Occipital lobe (tissue), 2 donors: ENCODE data around the gene SEC24C. TPM values are rescaled to one million over a fixed set of nuclear protein-coding genes. Genes with fewer than 3 reads are reported as not detected.
A peak's percentile ranks its signal among the peaks of the same experiment; 100 is the strongest.
"Not testable (repeated sequence)": the region's sequence is repeated elsewhere in the genome, so short reads cannot be mapped to it uniquely, and the experiment has no call there.

Source experiments
- DNase-seq: peaks from one replicate; lab custom pipeline; 2025; lab: John Stamatoyannopoulos, UW
- total RNA-seq: library from RNA; depleted of rRNA; stranded (reverse); fragments of >200 nt; gene quantifications from one replicate; pipeline ENCODE4 v1.2.3, GENCODE V29; 2014

Gene SEC24C, protein sequence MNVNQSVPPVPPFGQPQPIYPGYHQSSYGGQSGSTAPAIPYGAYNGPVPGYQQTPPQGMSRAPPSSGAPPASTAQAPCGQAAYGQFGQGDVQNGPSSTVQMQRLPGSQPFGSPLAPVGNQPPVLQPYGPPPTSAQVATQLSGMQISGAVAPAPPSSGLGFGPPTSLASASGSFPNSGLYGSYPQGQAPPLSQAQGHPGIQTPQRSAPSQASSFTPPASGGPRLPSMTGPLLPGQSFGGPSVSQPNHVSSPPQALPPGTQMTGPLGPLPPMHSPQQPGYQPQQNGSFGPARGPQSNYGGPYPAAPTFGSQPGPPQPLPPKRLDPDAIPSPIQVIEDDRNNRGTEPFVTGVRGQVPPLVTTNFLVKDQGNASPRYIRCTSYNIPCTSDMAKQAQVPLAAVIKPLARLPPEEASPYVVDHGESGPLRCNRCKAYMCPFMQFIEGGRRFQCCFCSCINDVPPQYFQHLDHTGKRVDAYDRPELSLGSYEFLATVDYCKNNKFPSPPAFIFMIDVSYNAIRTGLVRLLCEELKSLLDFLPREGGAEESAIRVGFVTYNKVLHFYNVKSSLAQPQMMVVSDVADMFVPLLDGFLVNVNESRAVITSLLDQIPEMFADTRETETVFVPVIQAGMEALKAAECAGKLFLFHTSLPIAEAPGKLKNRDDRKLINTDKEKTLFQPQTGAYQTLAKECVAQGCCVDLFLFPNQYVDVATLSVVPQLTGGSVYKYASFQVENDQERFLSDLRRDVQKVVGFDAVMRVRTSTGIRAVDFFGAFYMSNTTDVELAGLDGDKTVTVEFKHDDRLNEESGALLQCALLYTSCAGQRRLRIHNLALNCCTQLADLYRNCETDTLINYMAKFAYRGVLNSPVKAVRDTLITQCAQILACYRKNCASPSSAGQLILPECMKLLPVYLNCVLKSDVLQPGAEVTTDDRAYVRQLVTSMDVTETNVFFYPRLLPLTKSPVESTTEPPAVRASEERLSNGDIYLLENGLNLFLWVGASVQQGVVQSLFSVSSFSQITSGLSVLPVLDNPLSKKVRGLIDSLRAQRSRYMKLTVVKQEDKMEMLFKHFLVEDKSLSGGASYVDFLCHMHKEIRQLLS
- 44.0 TPM for total RNA-seq

DNA sequence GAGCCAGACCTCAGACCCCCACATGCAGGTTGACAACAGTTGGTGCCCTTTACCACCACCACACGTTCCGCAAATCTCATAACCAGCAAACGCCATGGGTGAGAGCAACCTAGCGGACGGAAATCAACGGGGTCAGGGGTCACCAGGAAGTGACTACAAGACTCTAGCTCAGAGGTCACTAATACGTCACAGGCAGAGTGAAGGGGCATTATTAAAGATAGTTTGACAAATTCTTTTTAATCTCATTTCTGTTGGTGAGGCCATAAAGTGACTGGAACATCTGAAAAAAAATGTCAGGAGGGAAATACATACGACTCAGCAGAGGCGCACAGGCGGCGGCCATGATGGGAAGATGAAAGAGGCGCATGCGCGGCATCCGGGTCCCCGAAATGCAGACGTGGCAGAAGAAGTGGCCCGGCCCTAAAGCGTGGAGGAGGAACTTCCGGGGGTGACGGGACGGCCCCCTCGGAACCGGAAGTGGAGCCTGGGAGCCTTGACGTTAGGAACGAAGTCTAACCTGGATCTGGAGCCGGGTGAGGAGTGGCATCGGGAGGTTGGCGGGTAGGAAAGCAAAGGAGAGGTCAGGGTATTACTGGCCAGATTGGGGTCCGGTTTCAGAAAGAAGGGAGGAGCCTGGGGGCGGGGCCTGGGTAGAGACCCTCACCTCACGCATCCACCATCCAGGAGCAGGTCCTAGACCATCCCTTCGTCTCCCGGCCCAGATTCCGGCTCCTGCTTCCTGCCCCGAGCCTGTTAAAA lies at the start of gene SEC24C:
TSS of gene SEC24C (plus strand) at position 468 of the 759 bp plus-strand sequence. CDS start 2,461 bp downstream, outside the sequence.
- DNase-seq = peak; percentile 90

DNA sequence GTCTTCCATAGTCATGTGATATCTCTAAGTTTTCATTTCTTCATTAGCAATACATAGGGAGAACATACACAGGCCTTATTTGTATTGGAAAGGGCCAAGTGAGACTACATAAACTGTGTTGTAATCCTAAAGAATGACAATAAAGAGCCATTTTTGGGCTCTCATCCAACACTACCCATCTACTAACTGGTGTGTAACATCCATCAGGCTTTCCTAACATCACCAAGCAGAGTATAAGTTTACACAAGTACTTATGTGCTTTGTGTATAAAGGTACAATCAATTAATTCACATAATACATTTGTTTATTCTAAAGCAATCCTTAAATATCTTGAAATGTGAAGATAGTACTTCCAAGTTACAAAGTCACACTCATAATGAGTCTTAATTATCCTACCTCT lies 48.9 kb upstream of the SEC24C start:
- not testable (repeated sequence) for DNase-seq

DNA sequence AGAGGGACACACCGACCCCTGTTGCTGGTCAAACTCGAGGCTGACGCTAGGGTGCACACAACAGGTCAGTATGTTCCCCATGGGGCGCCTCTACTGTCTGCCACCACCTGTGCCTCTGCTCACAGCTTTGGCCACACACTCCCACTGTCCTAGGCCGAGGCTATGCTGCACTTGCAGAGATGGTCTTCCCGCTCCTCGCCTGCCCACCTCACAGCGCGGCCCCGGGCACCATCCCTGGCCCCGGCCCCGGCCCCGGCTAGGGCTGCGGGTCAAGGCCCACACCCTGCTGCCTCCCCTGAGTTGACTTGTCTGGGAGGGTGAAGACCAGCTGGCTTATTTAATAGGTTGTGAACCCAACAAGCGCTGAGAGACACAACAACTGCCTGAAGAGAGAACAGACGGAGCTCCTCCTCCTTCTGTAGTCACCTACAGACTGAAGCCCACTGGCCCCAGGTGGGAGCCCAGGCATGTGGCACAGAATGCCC lies 46.5 kb upstream of the SEC24C start, which contains the start of gene AGAP5:
TSS of gene AGAP5 (minus strand) at position 435 of the 485 bp plus-strand sequence. CDS start at position 81, 354 bp downstream.
- not testable (repeated sequence) for DNase-seq

DNA sequence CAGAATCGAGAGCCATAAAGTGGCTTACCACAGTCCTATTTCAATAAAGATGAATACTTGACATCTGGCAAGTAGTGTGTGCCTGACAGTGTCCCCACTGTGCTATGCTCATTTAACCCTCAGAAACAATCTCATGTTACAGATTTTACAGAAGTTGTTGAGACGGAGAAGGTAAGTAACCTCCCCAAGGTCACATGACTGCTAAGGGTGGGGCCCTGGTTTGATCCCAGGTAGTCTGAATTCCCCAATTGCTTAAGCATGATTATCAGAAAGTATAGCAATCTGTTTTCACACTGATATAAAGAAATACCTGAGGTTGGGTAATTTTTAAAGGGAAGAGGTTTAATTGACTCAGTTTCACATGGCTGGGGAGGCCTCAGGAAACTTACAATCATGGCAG lies 45.4 kb upstream of the SEC24C start:
- not testable (repeated sequence) for DNase-seq

DNA sequence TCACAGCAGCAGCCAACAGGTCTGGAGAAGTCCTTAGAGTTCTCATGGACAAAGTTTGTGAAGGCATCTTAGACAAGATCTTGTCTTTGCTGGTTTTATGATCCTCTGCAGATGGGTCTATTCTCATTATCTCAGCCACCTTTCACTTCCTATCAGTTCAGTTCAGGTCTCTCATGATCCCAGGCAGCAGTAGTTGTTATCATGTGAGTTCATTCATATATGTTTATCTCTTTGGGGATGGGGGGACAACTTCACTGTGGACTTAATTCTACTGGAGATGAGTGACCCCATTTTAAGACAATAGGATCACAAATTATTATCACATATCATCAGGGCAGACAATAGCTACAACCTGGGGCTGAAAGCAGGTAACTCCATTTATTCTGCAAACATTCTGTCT lies 40.2 kb upstream of the SEC24C start:
- not testable (repeated sequence) for DNase-seq

DNA sequence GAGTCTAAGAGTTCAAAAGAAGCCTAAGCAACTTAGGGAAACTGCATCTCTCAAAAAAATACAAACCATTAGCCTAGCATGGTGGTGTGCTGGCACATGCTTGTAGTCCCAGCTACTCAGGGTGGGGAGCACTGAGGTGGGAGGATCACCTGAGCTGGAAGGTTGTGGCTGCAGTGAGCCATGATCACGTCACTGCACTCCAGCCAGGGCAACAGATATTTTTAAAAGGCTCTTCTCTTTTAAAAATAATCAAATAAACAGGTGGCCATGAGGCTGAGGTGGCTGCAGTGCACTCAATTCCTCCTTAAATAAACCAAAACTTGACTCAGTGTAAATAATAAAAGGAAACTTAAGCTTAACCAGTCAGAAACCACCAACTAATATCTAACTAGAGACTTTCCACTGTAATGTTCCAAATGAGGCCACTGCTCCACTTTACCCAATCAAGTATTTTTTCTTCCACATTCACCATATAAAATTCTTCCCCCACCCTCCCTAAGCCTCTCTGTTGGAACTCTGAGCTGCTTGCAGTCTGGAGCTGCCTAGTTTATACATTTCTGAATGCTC lies 38.6 kb upstream of the SEC24C start:
- DNase-seq = not testable (repeated sequence)

DNA sequence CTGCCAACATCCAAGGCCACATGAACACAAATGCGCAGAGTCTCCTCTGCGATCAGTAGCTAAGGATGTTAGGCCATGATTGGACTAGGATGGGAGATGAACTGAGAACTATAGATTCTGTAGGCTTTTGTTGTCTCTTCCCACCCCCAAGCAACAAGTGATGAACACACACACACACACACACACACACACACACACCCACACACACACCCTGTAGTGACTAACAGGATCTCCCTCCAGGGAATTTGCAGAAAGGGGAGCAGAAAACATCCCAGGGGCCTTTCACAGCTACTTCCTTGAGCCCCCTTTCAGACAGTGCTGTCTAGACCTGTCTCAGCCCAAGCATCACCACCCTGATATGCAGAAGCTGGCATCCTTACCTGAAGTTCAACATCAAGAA lies 37.7 kb upstream of the SEC24C start:
- DNase-seq = not testable (repeated sequence)

DNA sequence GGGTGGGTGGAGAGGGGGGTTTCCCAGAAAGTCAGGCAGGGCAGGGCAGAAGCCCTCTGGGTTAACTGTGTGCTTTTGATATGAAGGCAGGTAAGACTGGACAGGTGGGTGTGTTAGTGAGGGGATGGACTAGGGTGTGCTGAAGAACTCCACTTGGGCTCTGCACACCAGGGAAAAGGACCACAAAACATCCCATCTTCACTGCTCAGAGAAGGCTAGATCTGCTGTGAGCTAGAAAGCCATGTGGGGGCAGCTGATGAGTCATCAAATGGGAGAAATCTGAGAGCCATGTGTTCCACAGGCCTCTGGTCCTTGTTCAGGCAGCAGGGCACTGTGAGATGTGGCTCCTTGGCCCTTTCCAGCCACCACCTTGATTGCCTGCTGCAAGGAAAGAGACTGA lies 36.5 kb upstream of the SEC24C start:
- not testable (repeated sequence) for DNase-seq

DNA sequence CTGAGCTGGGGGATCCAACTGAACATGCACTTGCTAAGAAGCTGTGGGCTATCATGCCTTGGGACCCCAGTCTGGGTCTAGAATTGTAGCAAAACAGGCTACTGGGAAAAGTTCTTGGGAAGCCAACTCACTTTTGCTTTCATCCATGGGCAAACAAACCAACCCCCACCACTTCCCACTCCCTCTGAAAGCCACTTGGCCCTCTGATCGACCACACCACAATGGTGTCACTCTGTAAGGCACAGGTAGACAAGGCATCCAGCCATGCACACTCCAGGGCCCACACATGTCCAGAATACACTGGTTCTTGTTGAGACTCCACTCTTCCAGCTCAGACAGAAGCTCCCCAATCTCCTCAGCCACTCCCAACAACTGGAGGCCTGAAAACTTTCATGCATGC lies 36.0 kb upstream of the SEC24C start:
- DNase-seq = not testable (repeated sequence)

DNA sequence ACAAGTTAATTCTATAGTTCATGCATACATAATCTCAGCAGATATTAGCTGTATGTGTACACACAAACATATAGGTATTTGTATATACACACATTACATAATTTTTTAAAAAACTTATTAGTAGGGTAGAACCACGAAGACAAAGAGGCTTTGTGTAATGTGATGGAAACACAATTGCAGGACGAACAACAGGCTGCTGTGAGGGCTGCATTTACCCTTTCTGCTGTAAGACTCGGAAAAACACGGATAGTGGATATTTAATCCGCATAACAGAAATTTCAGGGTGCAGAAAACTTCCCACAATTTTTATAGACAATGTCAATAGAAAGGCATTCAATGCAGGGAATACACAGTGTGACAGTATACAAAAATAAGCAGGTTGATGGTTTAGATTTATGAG lies 32.5 kb upstream of the SEC24C start:
- DNase-seq = not testable (repeated sequence)

DNA sequence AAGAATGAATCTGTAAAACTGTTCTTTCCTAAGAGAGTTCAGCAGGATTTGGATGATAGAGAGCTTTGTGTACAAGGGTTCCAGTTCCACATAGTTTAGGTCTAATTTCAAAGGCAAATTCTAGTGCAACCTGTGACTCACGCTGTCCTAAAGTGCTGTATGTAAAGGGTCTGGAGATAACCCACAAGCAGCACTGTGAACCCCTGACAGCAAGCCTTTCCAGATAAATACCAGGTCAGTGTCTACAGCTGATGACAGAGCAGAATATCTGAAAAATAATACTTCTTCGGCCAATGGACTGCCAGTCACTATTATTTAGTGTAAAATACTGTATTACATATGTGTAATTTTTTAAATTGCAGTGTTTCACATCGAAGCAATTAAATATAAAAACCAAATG lies 30.3 kb upstream of the SEC24C start:
- not testable (repeated sequence) for DNase-seq

DNA sequence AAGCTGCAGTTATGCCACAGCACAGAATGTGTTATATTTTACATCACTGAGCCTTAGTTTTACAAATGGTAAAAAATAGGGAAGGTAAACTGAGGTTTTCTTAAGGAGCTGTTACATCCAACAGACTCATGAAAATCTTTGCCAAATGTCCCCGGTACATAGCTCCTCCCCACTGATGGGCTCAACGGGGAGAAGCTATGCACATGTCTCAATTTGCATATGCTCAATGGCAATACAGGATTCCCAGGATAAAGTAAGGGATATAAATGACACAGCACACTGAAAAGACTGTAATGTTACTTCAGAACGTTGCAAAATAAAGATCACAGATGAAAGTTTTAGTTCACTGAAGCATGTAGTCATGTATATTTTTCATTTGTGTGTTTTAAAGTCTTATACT lies 29.7 kb upstream of the SEC24C start:
- not testable (repeated sequence) for DNase-seq

DNA sequence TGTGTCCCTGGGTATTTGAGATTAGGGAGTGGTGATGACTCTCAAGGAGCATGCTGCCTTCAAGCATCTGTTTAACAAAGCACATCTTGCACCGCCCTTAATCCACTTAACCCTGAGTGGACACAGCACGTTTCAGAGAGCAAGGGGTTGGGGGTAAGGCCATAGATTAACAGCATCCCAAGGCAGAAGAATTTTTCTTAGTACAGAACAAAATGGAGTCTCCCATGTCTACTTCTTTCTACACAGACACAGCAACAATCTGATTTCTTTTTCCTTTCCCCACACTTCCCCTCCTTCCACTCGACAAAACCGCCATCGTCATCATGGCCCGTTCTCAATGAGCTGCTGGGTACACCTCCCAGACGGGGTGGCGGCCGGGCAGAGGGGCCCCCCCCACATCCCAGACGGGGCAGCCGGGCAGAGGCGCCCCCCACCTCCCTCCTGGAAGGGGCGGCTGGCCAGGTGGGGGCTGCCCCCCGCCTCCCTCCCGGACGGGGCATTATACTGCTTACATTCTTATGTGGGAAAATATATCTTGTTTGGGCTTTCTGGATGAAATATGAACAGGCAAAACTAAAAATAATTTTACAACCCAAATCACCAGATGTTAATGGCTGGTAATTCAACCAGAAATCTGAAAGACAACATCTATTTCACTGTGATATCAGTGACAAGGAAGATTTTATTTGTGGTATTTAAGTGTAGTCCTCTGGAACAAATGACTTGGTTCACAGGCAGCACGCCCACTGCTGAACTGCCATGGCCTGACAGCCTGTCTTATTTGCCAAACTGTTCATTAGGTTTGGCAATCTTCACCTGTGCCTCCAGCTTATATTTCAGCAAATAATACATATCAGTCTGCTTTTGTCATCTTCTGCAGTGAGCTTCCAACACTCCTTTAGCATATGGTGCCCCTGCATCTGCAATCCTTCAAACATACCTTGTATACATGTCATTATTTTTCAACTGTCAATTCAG lies 28.7 kb upstream of the SEC24C start:
- DNase-seq = not testable (repeated sequence)

DNA sequence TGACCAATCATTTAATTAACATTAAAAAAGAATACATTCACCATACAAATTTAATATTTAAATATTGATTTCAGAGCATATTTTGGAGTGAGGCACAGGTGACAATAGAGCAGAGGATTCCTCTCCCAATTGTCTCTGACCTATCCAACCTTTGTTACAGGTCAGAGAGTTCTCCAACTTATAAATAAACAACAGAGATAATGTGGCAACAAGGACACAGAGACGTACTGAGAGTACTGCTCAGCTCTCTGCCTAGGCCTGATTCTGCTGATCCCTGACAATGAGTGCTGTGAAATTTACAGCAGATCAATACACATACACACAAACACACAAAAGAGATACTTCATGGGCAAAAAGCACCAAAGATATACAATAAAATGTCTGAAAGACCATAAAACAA lies 27.9 kb upstream of the SEC24C start:
- no peak for DNase-seq

DNA sequence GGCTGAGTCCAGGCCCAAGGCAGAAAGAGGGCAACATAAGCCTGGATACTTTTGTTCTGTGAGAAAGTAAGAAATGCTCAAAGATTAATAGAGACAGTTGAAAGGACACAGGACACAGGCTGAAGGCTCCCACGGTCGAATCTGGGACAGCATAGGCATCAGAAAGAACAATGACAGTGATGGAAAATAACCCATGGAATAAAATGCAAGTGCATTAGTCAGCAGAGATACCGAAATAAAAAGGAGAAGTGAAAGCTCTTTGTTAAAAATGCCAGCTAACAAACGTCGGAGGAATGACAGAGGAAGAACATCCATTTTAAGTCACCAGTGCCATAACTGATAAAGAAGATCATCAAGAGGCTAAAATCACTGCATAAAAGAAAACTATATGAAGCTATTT lies 26.6 kb upstream of the SEC24C start:
- DNase-seq = no peak

DNA sequence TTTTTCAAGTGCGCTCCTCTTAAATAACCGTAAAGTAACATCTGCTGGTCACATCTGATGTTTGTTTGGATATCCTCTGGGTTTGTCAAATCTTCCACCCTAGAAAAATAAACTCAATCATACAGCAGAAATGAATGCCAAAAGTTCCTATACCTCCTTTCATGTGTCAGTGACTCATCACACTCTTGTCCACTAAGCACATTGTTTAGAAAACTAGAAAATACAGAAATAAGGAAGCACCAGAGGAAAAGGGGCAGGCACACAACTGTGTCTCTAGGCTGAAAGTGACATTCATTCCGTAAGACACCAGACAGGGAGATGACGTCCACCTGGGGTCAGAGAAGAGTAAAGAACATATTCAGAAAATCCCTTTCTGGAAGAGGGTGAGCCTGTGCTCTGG lies 23.6 kb upstream of the SEC24C start:
- not testable (repeated sequence) for DNase-seq

DNA sequence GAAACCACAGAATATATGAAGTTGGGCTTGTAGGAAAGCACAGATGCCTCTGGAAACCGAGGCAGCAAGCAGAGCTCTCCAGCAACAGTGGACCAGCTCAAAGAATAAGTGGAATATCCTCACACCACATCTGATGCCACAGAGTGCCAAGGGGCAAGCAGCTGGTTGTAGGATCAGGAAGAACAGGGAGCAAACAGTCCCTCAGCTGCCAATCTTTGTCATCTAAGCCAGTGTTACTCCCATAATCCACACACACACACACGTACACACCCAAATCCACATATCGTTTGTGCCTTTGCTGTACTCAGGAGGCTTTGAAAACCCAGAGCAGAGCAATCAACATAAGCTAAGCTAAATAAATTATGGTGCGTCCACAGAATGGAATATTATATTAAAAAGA lies 20.7 kb upstream of the SEC24C start:
- DNase-seq = no peak

DNA sequence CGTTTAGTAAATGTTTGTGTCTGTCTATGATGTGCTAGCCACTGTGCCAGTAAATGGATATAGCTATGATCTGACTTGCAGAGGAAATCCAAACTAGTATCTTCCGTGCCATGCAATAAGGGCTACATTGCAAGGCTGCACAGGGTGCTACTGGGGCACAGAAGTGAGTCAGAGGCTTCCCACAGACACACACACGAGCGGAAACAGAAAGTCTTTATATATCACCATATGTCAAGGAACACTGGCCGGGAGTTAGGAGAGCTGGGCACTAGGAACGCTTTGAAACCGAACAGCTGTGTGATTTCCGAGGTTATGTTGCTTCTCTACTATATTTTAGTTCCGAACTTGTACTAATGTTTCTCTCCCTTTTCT lies 14.4 kb upstream of the SEC24C start:
- not testable (repeated sequence) for DNase-seq
